Amniotic epithelial cell (primary cell): ENCODE data around the gene HERC3.

Experiments used
- DNase-seq: peaks from one replicate; pipeline ENCODE4 v3.0.0-alpha.2; 2010; ENCODE audit warnings: low read depth

HERC3 gene

DNA sequence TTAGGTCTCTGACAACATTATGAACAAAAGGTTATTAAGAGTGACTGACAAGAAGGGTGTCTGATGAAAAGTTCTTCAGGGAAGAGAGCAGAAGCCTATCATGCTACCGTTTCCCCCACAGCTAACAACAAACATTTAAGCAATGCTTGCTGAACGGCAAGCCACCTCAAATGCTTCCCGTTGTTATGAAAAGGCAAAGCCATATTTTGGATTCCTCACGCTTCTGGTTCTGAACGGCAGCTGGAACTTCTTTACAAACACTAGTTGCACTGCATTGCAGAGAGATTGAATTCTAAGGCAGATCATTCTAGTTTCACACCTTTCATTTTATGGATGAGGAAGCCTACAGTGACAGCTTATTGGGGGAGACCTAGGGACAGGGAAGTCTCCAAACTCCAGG, 153.9 kb downstream of the HERC3 start:
- DNase-seq, result no peak

GRCh38 chr4:88747351-88747750, 155.1 kb downstream of the HERC3 start:
- no peak for DNase-seq

DNA sequence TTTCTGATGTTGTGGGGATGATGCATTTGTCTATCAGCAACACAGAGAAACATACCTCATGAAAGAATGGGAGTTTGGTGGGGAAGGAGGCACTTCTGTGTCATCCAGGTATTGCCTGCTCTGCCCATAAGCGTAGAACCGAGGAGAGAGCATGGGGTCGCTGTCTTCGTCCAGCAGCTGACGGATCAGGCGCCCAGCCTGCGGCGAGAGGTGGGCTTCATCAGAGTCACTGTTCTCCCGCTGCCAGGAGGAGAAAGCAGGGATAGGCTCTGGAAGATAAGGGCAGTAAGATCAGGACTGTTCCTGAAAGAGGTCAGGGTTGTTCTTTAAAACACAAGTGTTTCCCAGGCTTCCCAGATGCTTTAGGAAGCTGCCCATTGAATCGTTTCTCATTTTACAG, 158.1 kb downstream of the HERC3 start:
- DNase-seq, result no peak

GRCh38 chr4:88751258-88752075, 159.2 kb downstream of the HERC3 start:
- no peak for DNase-seq

- DNase-seq, result no peak
Observed at GRCh38 chr4:88752076-88752463, 159.8 kb downstream of the HERC3 start.

GRCh38 chr4:88752754-88753153, 160.5 kb downstream of the HERC3 start:
- no peak for DNase-seq

GRCh38 chr4:88753658-88754571, 161.6 kb downstream of the HERC3 start:
- no peak for DNase-seq

DNA sequence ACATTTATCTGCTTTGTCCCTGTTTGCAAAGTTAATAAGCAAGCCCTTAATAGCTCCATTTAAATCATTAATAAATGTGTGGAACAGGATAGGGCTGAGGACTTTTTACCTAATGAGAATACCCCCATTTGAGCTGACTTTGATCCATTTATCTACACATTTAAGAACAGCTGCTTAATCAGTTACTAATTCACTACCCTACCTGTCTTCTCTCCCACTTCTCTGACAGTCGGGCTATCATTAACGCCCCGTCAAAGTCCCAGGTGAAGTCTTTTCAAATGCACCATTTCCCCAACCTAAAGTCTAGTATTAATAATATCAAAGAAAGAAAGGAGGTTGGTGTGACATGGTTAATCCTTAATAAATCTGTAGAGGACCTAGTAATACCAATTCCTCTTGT, 162.5 kb downstream of the HERC3 start:
- DNase-seq, result no peak

DNA sequence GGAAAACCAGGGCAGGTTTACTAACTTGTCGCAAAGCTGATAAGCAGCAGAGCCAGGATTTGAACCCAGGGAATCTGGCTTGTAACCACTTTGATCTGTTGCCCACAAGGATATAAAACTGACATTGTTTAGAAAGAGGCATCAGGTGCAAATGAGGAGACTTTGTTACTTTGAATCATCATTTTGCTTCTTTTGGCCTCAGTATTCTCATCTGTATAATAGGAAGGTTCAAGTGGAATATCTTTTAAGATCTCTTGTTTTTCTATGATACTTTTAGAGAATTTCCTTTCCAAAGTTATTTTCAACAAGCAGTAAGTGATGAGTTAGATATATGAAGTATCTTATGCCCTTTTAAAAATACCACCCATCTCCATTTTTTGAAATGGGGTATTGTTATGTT, 163.2 kb downstream of the HERC3 start:
- DNase-seq, result no peak

GRCh38 chr4:88756149-88756548, 163.9 kb downstream of the HERC3 start:
- DNase-seq, result no peak

DNA sequence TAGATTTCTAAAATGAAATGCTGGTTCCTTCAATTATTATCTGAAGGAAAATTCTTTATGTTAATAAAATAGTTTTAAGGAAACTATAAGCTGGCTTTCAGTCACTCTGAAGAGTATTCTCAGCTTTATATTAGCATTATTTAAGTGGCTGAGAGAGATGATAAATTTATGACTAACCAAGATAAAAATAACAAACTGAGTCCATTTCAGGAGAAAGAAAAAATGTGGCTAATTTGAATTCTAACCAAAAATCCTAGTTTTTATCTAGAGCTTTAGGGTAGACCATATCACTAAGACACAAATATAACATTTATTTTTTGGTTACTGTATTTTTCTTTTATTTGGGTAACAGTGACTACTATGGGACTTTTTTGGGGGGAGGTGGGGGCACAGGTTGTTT, 164.8 kb downstream of the HERC3 start:
- no peak for DNase-seq

DNA sequence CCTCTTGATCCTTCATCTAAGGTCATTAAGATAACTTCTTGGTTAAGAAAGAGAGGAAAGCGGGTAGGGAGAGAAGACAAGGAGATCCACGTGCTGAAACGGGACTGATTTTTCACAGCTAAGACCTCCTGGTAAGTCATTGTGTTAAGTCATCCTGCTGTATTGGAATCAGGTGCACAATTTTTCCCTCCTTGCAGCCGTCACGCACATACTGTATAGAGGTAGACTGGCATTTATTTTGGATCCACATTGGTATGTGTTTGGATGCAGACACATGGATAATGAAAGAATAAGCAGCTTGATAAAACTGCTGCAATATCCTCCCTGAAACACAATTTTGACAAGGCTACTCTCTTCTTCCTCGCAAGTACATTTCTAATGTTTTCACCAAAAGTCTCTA, 165.5 kb downstream of the HERC3 start:
- DNase-seq, result no peak
